B cell (primary cell): ENCODE data around the gene SUSD4.

Experiments used
- EZH2 ChIP-seq: IDR thresholded peaks from 2 replicates; pipeline ENCODE4 v1.6.1; 2012; ENCODE audit warnings: borderline replicate concordance, low read depth, mild to moderate bottlenecking, moderate library complexity, low read length; ENCODE audit not compliant: insufficient read depth, poor library complexity, severe bottlenecking
- TF ChIP-seq, protein P1 (sequence below): fragments of 200-600 bp; IDR thresholded peaks from one replicate; pipeline ENCODE4 v1.8.0; 2022; ENCODE audit warnings: antibody characterized with exemption, mild to moderate bottlenecking

DNA sequence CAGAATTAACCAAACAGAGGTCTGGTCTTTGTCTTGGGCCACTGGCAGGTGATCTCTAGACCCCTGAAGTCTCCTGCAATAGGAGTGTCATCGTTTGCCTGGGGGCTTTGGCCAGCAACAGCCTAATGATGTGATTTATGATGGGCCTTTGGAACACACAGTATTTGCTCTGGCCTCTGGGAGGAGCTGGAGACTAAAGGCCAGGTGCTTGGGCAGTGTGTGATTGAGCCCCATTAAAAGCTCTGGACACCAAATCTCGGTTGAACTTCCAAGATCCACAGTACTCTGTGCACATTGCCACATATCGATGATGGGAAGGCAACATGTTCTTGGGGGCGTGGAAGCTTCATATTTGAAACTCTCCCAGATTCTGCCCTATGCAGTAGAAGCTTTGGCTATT is 188.9 kb downstream of the SUSD4 start:
- no peak for TF ChIP-seq EZH2
- TF ChIP-seq, protein P1, sequence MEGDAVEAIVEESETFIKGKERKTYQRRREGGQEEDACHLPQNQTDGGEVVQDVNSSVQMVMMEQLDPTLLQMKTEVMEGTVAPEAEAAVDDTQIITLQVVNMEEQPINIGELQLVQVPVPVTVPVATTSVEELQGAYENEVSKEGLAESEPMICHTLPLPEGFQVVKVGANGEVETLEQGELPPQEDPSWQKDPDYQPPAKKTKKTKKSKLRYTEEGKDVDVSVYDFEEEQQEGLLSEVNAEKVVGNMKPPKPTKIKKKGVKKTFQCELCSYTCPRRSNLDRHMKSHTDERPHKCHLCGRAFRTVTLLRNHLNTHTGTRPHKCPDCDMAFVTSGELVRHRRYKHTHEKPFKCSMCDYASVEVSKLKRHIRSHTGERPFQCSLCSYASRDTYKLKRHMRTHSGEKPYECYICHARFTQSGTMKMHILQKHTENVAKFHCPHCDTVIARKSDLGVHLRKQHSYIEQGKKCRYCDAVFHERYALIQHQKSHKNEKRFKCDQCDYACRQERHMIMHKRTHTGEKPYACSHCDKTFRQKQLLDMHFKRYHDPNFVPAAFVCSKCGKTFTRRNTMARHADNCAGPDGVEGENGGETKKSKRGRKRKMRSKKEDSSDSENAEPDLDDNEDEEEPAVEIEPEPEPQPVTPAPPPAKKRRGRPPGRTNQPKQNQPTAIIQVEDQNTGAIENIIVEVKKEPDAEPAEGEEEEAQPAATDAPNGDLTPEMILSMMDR, result no peak
